Measurements from ENCODE around the gene POLR2E. TPM values are rescaled to one million over a fixed set of nuclear protein-coding genes. Genes with fewer than 3 reads are reported as not detected.

Gene POLR2E
- total and polyA plus RNA-seq, 10 of the 15 experiments (the other 5 are each of a cell fraction or from before 2014, with no cell fraction given), result 4.0 to 487 (median 200) TPM

DNA sequence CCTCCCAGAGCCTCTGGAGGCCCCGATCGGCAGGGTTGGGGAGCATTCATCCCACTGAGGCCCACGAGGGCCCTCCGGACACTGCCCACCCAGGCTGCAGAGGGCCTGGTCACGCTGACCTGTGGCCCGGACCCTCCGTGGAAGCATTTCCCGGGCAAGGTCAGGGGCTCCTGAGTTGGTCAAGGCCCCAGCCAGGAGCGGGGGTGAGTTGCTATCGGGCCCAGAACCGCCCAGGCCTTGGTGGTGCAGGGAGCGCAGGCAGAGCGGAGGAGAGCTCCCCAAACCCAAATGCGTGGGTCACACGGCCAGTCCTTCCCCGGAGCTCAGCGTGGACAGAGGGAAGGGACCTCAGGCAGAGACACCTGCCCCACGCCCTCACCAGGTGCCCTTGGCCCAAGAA lies 34.4 kb upstream of the POLR2E start (continued):
- TF ChIP-seq, protein P1, sequence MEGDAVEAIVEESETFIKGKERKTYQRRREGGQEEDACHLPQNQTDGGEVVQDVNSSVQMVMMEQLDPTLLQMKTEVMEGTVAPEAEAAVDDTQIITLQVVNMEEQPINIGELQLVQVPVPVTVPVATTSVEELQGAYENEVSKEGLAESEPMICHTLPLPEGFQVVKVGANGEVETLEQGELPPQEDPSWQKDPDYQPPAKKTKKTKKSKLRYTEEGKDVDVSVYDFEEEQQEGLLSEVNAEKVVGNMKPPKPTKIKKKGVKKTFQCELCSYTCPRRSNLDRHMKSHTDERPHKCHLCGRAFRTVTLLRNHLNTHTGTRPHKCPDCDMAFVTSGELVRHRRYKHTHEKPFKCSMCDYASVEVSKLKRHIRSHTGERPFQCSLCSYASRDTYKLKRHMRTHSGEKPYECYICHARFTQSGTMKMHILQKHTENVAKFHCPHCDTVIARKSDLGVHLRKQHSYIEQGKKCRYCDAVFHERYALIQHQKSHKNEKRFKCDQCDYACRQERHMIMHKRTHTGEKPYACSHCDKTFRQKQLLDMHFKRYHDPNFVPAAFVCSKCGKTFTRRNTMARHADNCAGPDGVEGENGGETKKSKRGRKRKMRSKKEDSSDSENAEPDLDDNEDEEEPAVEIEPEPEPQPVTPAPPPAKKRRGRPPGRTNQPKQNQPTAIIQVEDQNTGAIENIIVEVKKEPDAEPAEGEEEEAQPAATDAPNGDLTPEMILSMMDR (IDR thresholded peaks at IDR 0.05 in 2 of 3, conservative IDR thresholded peaks at IDR 0.05 in 1 of 3; ENCODE audit: control insufficient read depth in 2 of 3, extremely low read depth in 1 of 3, insufficient read depth in 1 of 3, low read depth in 3 of 3, low read length in 3 of 3), result no peak
- TF ChIP-seq, protein P2, sequence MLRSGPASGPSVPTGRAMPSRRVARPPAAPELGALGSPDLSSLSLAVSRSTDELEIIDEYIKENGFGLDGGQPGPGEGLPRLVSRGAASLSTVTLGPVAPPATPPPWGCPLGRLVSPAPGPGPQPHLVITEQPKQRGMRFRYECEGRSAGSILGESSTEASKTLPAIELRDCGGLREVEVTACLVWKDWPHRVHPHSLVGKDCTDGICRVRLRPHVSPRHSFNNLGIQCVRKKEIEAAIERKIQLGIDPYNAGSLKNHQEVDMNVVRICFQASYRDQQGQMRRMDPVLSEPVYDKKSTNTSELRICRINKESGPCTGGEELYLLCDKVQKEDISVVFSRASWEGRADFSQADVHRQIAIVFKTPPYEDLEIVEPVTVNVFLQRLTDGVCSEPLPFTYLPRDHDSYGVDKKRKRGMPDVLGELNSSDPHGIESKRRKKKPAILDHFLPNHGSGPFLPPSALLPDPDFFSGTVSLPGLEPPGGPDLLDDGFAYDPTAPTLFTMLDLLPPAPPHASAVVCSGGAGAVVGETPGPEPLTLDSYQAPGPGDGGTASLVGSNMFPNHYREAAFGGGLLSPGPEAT (IDR thresholded peaks at IDR 0.05; ENCODE audit: low read depth), result no peak
- TF ChIP-seq EZH2 (IDR thresholded peaks at IDR 0.05; ENCODE audit: borderline replicate concordance, control insufficient read depth, low read depth, low read length), result no peak
- TF ChIP-seq SREBF2 (IDR thresholded peaks at IDR 0.05; ENCODE audit: low read length), result no peak
- TF ChIP-seq, protein P3, sequence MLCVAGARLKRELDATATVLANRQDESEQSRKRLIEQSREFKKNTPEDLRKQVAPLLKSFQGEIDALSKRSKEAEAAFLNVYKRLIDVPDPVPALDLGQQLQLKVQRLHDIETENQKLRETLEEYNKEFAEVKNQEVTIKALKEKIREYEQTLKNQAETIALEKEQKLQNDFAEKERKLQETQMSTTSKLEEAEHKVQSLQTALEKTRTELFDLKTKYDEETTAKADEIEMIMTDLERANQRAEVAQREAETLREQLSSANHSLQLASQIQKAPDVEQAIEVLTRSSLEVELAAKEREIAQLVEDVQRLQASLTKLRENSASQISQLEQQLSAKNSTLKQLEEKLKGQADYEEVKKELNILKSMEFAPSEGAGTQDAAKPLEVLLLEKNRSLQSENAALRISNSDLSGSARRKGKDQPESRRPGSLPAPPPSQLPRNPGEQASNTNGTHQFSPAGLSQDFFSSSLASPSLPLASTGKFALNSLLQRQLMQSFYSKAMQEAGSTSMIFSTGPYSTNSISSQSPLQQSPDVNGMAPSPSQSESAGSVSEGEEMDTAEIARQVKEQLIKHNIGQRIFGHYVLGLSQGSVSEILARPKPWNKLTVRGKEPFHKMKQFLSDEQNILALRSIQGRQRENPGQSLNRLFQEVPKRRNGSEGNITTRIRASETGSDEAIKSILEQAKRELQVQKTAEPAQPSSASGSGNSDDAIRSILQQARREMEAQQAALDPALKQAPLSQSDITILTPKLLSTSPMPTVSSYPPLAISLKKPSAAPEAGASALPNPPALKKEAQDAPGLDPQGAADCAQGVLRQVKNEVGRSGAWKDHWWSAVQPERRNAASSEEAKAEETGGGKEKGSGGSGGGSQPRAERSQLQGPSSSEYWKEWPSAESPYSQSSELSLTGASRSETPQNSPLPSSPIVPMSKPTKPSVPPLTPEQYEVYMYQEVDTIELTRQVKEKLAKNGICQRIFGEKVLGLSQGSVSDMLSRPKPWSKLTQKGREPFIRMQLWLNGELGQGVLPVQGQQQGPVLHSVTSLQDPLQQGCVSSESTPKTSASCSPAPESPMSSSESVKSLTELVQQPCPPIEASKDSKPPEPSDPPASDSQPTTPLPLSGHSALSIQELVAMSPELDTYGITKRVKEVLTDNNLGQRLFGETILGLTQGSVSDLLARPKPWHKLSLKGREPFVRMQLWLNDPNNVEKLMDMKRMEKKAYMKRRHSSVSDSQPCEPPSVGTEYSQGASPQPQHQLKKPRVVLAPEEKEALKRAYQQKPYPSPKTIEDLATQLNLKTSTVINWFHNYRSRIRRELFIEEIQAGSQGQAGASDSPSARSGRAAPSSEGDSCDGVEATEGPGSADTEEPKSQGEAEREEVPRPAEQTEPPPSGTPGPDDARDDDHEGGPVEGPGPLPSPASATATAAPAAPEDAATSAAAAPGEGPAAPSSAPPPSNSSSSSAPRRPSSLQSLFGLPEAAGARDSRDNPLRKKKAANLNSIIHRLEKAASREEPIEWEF (IDR thresholded peaks at IDR 0.05; ENCODE audit: insufficient replicate concordance, low read depth, low read length), result no peak
- no peak for TF ChIP-seq PML (IDR thresholded peaks at IDR 0.05; ENCODE audit: low read length)
- no peak for TF ChIP-seq MEF2B (IDR thresholded peaks at IDR 0.05; ENCODE audit: partially characterized antibody, poor library complexity, severe bottlenecking)
- TF ChIP-seq, protein P4, sequence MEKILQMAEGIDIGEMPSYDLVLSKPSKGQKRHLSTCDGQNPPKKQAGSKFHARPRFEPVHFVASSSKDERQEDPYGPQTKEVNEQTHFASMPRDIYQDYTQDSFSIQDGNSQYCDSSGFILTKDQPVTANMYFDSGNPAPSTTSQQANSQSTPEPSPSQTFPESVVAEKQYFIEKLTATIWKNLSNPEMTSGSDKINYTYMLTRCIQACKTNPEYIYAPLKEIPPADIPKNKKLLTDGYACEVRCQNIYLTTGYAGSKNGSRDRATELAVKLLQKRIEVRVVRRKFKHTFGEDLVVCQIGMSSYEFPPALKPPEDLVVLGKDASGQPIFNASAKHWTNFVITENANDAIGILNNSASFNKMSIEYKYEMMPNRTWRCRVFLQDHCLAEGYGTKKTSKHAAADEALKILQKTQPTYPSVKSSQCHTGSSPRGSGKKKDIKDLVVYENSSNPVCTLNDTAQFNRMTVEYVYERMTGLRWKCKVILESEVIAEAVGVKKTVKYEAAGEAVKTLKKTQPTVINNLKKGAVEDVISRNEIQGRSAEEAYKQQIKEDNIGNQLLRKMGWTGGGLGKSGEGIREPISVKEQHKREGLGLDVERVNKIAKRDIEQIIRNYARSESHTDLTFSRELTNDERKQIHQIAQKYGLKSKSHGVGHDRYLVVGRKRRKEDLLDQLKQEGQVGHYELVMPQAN (conservative IDR thresholded peaks at IDR 0.05), result no peak
- TF ChIP-seq, protein P5, sequence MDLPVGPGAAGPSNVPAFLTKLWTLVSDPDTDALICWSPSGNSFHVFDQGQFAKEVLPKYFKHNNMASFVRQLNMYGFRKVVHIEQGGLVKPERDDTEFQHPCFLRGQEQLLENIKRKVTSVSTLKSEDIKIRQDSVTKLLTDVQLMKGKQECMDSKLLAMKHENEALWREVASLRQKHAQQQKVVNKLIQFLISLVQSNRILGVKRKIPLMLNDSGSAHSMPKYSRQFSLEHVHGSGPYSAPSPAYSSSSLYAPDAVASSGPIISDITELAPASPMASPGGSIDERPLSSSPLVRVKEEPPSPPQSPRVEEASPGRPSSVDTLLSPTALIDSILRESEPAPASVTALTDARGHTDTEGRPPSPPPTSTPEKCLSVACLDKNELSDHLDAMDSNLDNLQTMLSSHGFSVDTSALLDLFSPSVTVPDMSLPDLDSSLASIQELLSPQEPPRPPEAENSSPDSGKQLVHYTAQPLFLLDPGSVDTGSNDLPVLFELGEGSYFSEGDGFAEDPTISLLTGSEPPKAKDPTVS (IDR thresholded peaks at IDR 0.05; ENCODE audit: low read depth, low read length), result no peak
- TF ChIP-seq, protein P6, sequence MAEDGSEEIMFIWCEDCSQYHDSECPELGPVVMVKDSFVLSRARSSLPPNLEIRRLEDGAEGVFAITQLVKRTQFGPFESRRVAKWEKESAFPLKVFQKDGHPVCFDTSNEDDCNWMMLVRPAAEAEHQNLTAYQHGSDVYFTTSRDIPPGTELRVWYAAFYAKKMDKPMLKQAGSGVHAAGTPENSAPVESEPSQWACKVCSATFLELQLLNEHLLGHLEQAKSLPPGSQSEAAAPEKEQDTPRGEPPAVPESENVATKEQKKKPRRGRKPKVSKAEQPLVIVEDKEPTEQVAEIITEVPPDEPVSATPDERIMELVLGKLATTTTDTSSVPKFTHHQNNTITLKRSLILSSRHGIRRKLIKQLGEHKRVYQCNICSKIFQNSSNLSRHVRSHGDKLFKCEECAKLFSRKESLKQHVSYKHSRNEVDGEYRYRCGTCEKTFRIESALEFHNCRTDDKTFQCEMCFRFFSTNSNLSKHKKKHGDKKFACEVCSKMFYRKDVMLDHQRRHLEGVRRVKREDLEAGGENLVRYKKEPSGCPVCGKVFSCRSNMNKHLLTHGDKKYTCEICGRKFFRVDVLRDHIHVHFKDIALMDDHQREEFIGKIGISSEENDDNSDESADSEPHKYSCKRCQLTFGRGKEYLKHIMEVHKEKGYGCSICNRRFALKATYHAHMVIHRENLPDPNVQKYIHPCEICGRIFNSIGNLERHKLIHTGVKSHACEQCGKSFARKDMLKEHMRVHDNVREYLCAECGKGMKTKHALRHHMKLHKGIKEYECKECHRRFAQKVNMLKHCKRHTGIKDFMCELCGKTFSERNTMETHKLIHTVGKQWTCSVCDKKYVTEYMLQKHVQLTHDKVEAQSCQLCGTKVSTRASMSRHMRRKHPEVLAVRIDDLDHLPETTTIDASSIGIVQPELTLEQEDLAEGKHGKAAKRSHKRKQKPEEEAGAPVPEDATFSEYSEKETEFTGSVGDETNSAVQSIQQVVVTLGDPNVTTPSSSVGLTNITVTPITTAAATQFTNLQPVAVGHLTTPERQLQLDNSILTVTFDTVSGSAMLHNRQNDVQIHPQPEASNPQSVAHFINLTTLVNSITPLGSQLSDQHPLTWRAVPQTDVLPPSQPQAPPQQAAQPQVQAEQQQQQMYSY (CRISPR knock-in tag; IDR thresholded peaks at IDR 0.05), result no peak

Measured in GM12878 (cell line).